HepG2 (cell line): ENCODE data around the gene IRX5. TPM values are rescaled to one million over a fixed set of nuclear protein-coding genes. Genes with fewer than 3 reads are reported as not detected.

Experiments
- ATAC-seq: fragments of 200-7000 bp; cut with Tn5 transposase; 3 replicates; pipeline ENCODE4 v1.9.1; 2020; ENCODE audit warnings: mild to moderate bottlenecking, moderate library complexity
- BruUV-seq: library from RNA; stranded (reverse); fragments of 400-500 nt; replicated peaks from 2 replicates; lab custom pipeline; 2021; lab: Mats Ljungman, UMichigan
- CTCF ChIA-PET: fragments of 300-600 bp; formaldehyde crosslinking; extraction: SDS; loops from one replicate; lab custom pipeline; 2021; ENCODE audit warnings: low total read pairs, inconsistent platforms, low intra/inter-chr PET ratio; lab: Yijun Ruan, JAX
- POLR2A ChIA-PET: fragments of 350-600 bp; sonication (Branson Sonifier 250); formaldehyde crosslinking; loops from one replicate; lab custom pipeline; 2020; ENCODE audit warnings: antibody characterized with exemption, inconsistent platforms; lab: Yijun Ruan, JAX
- DNase-seq: peaks from one replicate; pipeline ENCODE4 v3.0.0-alpha.2; 2015; ENCODE audit warnings: low spot score
- FAIRE-seq: peaks from 3 replicates; lab custom pipeline; 2011; peaks lifted over from hg19 to GRCh38; lab: Jason Lieb, UNC
- H2AFZ ChIP-seq: one replicate; pipeline ENCODE4 v1.6.1; 2011; ENCODE audit warnings: low read length, inconsistent platforms
- H3K27ac ChIP-seq: fragments of 300-600 bp; 3 replicates; pipeline ENCODE4 v1.8.0; 2011; ENCODE audit warnings: mixed run types, mild to moderate bottlenecking, mixed read lengths, low read length, inconsistent platforms; ENCODE audit not compliant: insufficient read depth; ENCODE audit errors: extremely low read length
- H3K27me3 ChIP-seq, 2 experiments: fragments of 200-600 bp in 1 of 2; 2 replicates in 1 of 2; 3 replicates in 1 of 2; pipeline versions ENCODE4 v1.6.0 to v1.8.0; 2011; ENCODE audit warnings: low read length in 2 of 2, mild to moderate bottlenecking in 2 of 2, moderate library complexity in 2 of 2, inconsistent platforms in 1 of 2; ENCODE audit not compliant: insufficient read depth in 2 of 2, control insufficient read depth in 1 of 2
- H3K36me3 ChIP-seq, 2 experiments: fragments of 200-600 bp in 1 of 2; replicated peaks in 1 of 2; 2 replicates in 1 of 2; 3 replicates in 1 of 2; pipeline versions ENCODE4 v1.5.1 to v1.8.0; 2011; ENCODE audit warnings: low read length in 2 of 2, inconsistent platforms in 1 of 2; ENCODE audit not compliant: insufficient read depth in 2 of 2, control insufficient read depth in 1 of 2
- H3K4me1 ChIP-seq: 2 replicates; pipeline ENCODE4 v1.5.1; 2012; ENCODE audit warnings: low read length, inconsistent platforms; ENCODE audit not compliant: insufficient read depth
- H3K4me2 ChIP-seq: 2 replicates; pipeline ENCODE4 v1.6.0; 2011; ENCODE audit warnings: low read depth, low read length, inconsistent platforms
- H3K4me3 ChIP-seq, 3 experiments: fragments of 200-600 bp in 1 of 3; sonication (generic), shearing (Covaris generic) in 1 of 3; replicated peaks in 1 of 3; 2 replicates each; pipeline ENCODE4 v1.5.1; 2011 to 2016; ENCODE audit warnings: low read length in 3 of 3, inconsistent platforms in 2 of 3, low read depth in 2 of 3, mild to moderate bottlenecking in 2 of 3, control low read depth in 1 of 3, mixed read lengths in 1 of 3; ENCODE audit not compliant: insufficient read depth in 1 of 3
- H3K79me2 ChIP-seq: one replicate; pipeline ENCODE4 v1.6.1; 2011; ENCODE audit warnings: low read length, inconsistent platforms; ENCODE audit not compliant: insufficient read depth
- H3K9ac ChIP-seq: 2 replicates; pipeline ENCODE4 v1.6.0; 2011; ENCODE audit warnings: mild to moderate bottlenecking, low read depth, low read length, inconsistent platforms; ENCODE audit not compliant: insufficient read depth
- H3K9me3 ChIP-seq: 2 replicates; pipeline ENCODE4 v1.5.1; 2012; ENCODE audit warnings: mild to moderate bottlenecking, low read length
- H4K20me1 ChIP-seq: 2 replicates; pipeline ENCODE4 v1.6.0; 2011; ENCODE audit warnings: inconsistent platforms, mild to moderate bottlenecking, low read length, moderate library complexity; ENCODE audit not compliant: insufficient read depth
- DRAP1 ChIP-seq: IDR thresholded peaks from 2 replicates; pipeline ENCODE4 v1.6.1; 2016; ENCODE audit warnings: missing genetic modification reagents, missing compliant biosample characterization
- HIVEP1 ChIP-seq: sonication (generic); formaldehyde crosslinking; IDR thresholded peaks from 2 replicates; pipeline ENCODE4 v1.4.0; 2020; ENCODE audit warnings: mild to moderate bottlenecking, missing genetic modification reagents
- KDM2A ChIP-seq: sonication (generic); formaldehyde crosslinking; IDR thresholded peaks from 2 replicates; pipeline ENCODE4 v1.4.0; 2020; ENCODE audit warnings: low read depth, missing genetic modification reagents, borderline replicate concordance
- MATR3 ChIP-seq: sonication (generic); formaldehyde crosslinking; IDR thresholded peaks from 2 replicates; pipeline ENCODE4 v1.4.0; 2020; ENCODE audit warnings: missing genetic modification reagents
- MYC ChIP-seq: sonication (generic); formaldehyde crosslinking; IDR thresholded peaks from 2 replicates; pipeline ENCODE4 v1.9.0; 2021; ENCODE audit warnings: missing genetic modification reagents, borderline replicate concordance
- PATZ1 ChIP-seq: sonication (generic); formaldehyde crosslinking; IDR thresholded peaks from 2 replicates; pipeline ENCODE4 v1.4.0; 2020; ENCODE audit warnings: missing genetic modification reagents
- PLSCR1 ChIP-seq: sonication (generic); formaldehyde crosslinking; IDR thresholded peaks from 2 replicates; pipeline ENCODE4 v1.5.0; 2020; ENCODE audit warnings: missing genetic modification reagents, mild to moderate bottlenecking, borderline replicate concordance
- SMAD3 ChIP-seq: sonication (generic); formaldehyde crosslinking; IDR thresholded peaks from 2 replicates; pipeline ENCODE4 v1.4.0; 2020; ENCODE audit warnings: missing genetic modification reagents
- U2AF2 ChIP-seq: fragments of 200-400 bp; formaldehyde crosslinking; IDR thresholded peaks from 2 replicates; pipeline ENCODE4 v1.6.1; 2017; ENCODE audit warnings: low read depth, mild to moderate bottlenecking, low read length
- ZFP36L1 ChIP-seq: sonication (generic); formaldehyde crosslinking; IDR thresholded peaks from 2 replicates; pipeline ENCODE4 v1.8.0; 2022; ENCODE audit warnings: mild to moderate bottlenecking, missing genetic modification reagents, moderate library complexity
- ZFY ChIP-seq: sonication (generic); formaldehyde crosslinking; IDR thresholded peaks from 2 replicates; pipeline ENCODE4 v1.4.0; 2020; ENCODE audit warnings: missing genetic modification reagents
- ZNF235 ChIP-seq: sonication (generic); formaldehyde crosslinking; IDR thresholded peaks from 2 replicates; pipeline ENCODE4 v1.8.1; 2023; ENCODE audit warnings: mild to moderate bottlenecking, missing genetic modification reagents, borderline replicate concordance
- ZNF577 ChIP-seq: sonication (generic); formaldehyde crosslinking; IDR thresholded peaks from 2 replicates; pipeline ENCODE4 v1.4.0; 2020; ENCODE audit warnings: mild to moderate bottlenecking, low read depth, missing genetic modification reagents, borderline replicate concordance
- ZNF687 ChIP-seq: sonication (generic); formaldehyde crosslinking; IDR thresholded peaks from 2 replicates; pipeline ENCODE4 v1.5.1; 2020; ENCODE audit warnings: mild to moderate bottlenecking, missing genetic modification reagents, moderate library complexity
- WGBS: methylation state at CpG from one replicate; pipeline ENCODE4 v1.1.6; 2017; ENCODE audit warnings: low lambda C conversion rate; 5-methylcytosine and 5-hydroxymethylcytosine counted together
- in situ Hi-C: cut with HindIII; loops from 2 replicates; pipeline ENCODE4 v1.10.0; 2017; ENCODE audit warnings: low pct_unique_long_range_greater_than_20kb; ENCODE audit not compliant: extremely low pct_ligation_motif_present
- intact Hi-C: fragments of 100-400 bp; cut with micrococcal nuclease; formaldehyde crosslinking; loops from one replicate; pipeline ENCODE4 v1.10.0; 2022; ENCODE audit not compliant: unreplicated experiment
- polyA plus RNA-seq, 8 experiments: library from polyadenylated mRNA; depleted of rRNA in 3 of 8; stranded (reverse) in 7 of 8; unstranded in 1 of 8; fragments of >200 nt; fragmentation: Illumina TruSeq in 4 of 8; extraction: Trizol in 4 of 8; gene quantifications; 2 replicates each; pipeline versions ENCODE4 v1.2.1 to v1.2.3, GENCODE V29; 2011 to 2016; ENCODE audit warnings: low read depth in 4 of 8, missing spikeins in 1 of 8, mixed read lengths in 1 of 8; ENCODE audit not compliant: insufficient read depth in 1 of 8
- total RNA-seq, 5 experiments: library from RNA; depleted of rRNA; stranded (reverse); fragments of >200 nt; fragmentation: Illumina TruSeq; extraction: Trizol; gene quantifications; 2 replicates each; pipeline ENCODE4 v1.2.3, GENCODE V29; 2016; ENCODE audit warnings: low read depth in 1 of 5

IRX5 gene
- total and polyA plus RNA-seq, 2 of the 13 experiments (the other 11 are each of a cell fraction or from before 2014, with no cell fraction given) = not detected

GRCh38 chr16:54945063-54945462, 14.4 kb downstream of the IRX5 start:
- Histone ChIP-seq H3K27ac (no peak overlapping the region), H3K79me2 (no peaks in the 10 kb centered on the region), H3K4me1 (no peaks in the 10 kb centered on the region), H2AFZ (no peak overlapping the region), H4K20me1 (no peaks in the 10 kb centered on the region), H3K9me3 (no peaks in the 10 kb centered on the region), H3K4me3 (no peak overlapping the region), H3K9ac (no peak overlapping the region), H3K36me3 (no peaks in the 10 kb centered on the region), H3K4me2 (no peak overlapping the region), H3K27me3 (peaks cover 2 to 27% of the 10 kb centered on the region in 2 experiments; a peak in 3 of 5 replicates)
- ChIA-PET CTCF (no interaction called here), POLR2A (no interaction called here)
- intact Hi-C loops (no loop called here), in situ Hi-C loops (no loop called here)
- WGBS = 2% methylated on average over 7 of the region's 7 CpGs
- BruUV-seq = no TSS peak
- DNase-seq (no peak), FAIRE-seq (no peak)
- TF ChIP-seq DRAP1 (CRISPR knock-in tag) (no peak), ZNF687 (CRISPR knock-in tag) (no peak), PATZ1 (no peak), KDM2A (no peak), MATR3 (CRISPR knock-in tag) (no peak), MYC (no peak), SMAD3 (no peak), HIVEP1 (CRISPR knock-in tag) (no peak), ZNF235 (CRISPR knock-in tag) (no peak), ZFP36L1 (CRISPR knock-in tag) (no peak), ZFY (no peak), PLSCR1 (CRISPR knock-in tag) (no peak), ZNF577 (CRISPR knock-in tag) (no peak), U2AF2 (no peak)
- TF ChIP-seq, all 625 proteins: peak for 0
- no peak for ATAC-seq
